ENCODE data around the gene GADD45G.

DNA sequence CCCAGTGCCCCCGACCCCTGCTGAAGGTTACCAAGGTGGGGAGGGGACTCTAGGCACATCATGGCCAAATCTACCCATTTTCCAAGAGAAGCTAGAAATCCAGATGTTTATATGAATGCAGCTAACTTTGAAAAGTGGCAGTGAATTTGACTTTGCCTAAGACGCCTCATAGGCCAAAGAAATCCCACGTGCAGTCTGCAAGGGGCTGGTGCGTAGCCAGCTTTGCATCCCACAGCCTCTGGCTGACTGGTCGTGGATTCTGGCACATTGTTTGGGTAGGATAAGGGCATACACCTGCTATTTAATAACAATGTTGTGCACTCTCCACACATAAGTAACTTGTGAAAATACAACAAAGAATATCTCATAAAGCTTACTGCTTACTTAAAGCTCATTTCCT, 3.5 kb upstream of the GADD45G start:
- TF ChIP-seq POLR2AphosphoS5 (IDR thresholded peaks at IDR 0.05; ENCODE audit: low read depth) (no peak), EZH2 (IDR thresholded peaks at IDR 0.05; ENCODE audit: low read depth, unreplicated experiment) (no peak), JUNB (IDR thresholded peaks at IDR 0.05; ENCODE audit: unreplicated experiment) (no peak)
- TF ChIP-seq, protein P1, sequence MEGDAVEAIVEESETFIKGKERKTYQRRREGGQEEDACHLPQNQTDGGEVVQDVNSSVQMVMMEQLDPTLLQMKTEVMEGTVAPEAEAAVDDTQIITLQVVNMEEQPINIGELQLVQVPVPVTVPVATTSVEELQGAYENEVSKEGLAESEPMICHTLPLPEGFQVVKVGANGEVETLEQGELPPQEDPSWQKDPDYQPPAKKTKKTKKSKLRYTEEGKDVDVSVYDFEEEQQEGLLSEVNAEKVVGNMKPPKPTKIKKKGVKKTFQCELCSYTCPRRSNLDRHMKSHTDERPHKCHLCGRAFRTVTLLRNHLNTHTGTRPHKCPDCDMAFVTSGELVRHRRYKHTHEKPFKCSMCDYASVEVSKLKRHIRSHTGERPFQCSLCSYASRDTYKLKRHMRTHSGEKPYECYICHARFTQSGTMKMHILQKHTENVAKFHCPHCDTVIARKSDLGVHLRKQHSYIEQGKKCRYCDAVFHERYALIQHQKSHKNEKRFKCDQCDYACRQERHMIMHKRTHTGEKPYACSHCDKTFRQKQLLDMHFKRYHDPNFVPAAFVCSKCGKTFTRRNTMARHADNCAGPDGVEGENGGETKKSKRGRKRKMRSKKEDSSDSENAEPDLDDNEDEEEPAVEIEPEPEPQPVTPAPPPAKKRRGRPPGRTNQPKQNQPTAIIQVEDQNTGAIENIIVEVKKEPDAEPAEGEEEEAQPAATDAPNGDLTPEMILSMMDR (conservative IDR thresholded peaks at IDR 0.05; ENCODE audit: low read depth in 2 of 2) = no peak
- TF ChIP-seq, protein P2, sequence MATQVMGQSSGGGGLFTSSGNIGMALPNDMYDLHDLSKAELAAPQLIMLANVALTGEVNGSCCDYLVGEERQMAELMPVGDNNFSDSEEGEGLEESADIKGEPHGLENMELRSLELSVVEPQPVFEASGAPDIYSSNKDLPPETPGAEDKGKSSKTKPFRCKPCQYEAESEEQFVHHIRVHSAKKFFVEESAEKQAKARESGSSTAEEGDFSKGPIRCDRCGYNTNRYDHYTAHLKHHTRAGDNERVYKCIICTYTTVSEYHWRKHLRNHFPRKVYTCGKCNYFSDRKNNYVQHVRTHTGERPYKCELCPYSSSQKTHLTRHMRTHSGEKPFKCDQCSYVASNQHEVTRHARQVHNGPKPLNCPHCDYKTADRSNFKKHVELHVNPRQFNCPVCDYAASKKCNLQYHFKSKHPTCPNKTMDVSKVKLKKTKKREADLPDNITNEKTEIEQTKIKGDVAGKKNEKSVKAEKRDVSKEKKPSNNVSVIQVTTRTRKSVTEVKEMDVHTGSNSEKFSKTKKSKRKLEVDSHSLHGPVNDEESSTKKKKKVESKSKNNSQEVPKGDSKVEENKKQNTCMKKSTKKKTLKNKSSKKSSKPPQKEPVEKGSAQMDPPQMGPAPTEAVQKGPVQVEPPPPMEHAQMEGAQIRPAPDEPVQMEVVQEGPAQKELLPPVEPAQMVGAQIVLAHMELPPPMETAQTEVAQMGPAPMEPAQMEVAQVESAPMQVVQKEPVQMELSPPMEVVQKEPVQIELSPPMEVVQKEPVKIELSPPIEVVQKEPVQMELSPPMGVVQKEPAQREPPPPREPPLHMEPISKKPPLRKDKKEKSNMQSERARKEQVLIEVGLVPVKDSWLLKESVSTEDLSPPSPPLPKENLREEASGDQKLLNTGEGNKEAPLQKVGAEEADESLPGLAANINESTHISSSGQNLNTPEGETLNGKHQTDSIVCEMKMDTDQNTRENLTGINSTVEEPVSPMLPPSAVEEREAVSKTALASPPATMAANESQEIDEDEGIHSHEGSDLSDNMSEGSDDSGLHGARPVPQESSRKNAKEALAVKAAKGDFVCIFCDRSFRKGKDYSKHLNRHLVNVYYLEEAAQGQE (IDR thresholded peaks at IDR 0.05; ENCODE audit: unreplicated experiment) = no peak
